Endometrium (tissue), 2 donors: ENCODE data around the gene FHL1.
"Not testable (repeated sequence)": the region's sequence is repeated elsewhere in the genome, so short reads cannot be mapped to it uniquely, and the experiment has no call there.

ENCODE experiments used
- FAIRE-seq: peaks from 2 replicates; lab custom pipeline; 2012; peaks lifted over from hg19 to GRCh38; lab: Jason Lieb, UNC
- donor health status: control.
- donor health status: control.

Gene FHL1

DNA sequence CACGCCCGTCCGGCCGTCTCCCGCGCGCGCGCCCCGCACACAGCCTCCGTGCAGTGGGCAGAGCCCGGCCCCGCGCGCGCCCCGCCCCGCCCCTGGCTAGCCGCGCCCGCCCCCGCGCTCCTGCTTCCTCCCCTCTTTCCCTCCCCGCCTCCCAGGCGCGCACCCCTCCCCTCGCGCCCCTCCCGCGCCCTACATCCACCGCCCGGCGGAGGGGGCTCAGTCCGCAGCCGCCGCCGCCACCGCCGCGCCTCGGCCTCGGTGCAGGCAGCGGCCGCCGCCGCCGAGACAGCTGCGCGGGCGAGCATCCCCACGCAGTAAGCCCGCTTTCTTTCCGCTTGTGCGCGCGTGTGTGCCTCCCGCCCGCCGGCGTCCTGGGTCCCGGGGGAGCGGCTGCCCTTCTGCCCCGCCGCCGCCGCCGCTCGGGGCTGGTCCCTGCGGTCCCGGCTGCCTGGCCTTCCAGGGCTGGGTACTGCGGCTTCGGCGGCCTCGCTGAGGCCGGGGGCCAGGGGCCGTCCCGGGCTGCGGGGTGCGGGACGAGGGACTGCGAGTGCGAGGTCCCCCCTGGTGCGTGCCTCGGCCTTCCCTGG lies at the start of gene FHL1:
Gene FHL1, plus strand, starts transcription at position 219 of the 587 bp plus-strand sequence.
- no peak for FAIRE-seq

GRCh38 chrX:136097871-136098805 lies 49.2 kb upstream of the FHL1 start:
- FAIRE-seq: no peak

- FAIRE-seq: no peak
These were observed 42.4 kb upstream of the FHL1 start for GRCh38 chrX:136104936-136105335.

- FAIRE-seq: no peak
These were observed 40.3 kb upstream of the FHL1 start for GRCh38 chrX:136106920-136107528.

- FAIRE-seq: not testable (repeated sequence)
These were observed 38.4 kb upstream of the FHL1 start for GRCh38 chrX:136108905-136109304.

DNA sequence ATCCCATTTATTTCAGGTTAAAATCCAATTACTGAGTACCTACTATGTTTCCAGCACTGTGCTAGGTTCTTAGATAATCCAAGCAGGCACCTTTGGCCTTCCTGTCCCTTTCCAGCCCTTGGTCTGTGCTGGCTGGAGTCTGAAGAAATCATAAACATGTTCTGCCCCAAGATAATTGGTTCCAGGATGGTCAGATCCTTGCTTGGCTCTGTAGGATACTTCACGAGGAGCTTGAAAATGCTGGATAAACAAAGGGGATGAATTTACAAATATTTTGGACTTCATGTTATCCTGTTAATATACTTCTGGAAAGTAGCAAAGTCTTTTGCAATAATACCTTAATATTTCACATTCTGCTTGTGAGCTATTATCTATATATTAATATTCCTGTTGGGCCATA lies 35.0 kb upstream of the FHL1 start:
- no peak for FAIRE-seq

GRCh38 chrX:136112778-136113177 lies 34.6 kb upstream of the FHL1 start:
- FAIRE-seq: no peak

DNA sequence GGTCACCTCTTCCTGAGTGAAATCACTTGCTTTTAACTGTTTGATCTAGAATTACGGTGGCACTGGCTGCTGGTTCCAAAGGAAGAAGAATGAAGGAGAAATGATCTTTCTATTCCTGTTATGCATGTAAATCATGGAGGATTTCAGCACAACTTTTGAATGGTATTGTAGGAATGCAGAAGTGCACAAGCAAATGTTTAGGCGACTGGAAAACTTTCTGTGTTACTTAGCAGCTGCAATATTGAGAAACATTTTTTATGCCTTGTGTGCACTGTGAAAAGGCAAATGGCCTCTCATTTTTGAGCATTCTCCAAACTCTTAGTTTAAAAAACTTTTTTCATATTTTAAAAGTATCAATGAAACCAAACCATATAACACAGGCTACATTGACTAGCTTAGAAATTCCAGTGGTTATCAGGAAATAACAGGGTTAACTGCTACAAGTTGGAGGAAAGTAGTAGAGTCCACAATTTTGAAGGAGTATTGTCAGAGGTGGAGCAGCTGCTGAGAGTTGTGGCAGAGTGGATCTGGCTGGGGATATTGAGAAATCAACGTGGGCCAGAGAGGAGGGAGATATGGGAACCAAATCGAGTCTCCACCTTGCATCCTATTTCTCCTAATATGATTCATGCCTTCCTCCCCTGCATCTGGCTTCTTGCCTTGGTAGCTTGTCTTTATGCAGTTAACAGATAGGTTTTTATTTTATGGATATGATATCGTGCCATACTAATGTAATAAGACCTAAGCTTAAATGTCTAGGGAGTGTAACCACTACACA lies 32.0 kb upstream of the FHL1 start:
- no peak for FAIRE-seq

DNA sequence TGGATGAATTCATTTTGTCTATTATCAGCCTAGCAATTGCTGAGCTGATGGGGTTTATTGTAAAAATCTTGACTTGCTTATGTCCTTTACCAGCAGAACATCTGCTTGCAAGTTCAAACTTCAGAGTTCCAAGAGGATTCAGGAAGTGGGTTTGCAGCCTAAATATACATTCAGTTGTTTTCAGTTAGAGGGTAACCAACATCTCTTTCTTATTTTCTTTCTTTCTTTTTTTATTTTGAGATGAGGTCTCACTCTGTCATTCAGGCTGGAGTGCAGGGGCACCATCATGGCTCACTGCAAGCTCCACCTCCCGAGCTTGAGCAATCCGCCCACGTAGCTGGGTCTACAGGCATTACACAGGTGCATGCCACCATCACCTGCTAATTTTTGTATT lies 31.4 kb upstream of the FHL1 start:
- FAIRE-seq: no peak

DNA sequence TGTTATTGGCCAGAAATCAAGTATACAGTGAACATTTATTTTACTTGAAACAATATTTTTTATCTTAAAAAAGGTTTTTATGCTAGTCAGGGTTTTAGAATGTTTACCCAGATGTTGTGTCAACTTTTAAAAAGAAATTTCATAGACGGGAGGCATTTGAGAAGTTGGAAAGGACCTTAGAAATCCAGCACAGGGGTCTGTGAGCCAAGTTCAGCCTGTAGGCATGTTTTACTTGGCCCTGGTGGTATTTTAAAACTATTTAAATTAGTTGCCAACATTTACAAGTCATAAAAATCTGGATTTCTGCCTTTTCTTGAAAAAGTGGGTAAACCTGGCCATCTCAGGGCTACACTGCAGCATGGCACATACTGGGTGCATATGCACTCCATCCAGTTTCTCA lies 25.5 kb upstream of the FHL1 start:
- peak; percentile 72 for FAIRE-seq

GRCh38 chrX:136122207-136122606 lies 25.1 kb upstream of the FHL1 start:
- no peak for FAIRE-seq

GRCh38 chrX:136125106-136125505 lies 22.2 kb upstream of the FHL1 start:
- FAIRE-seq: no peak

DNA sequence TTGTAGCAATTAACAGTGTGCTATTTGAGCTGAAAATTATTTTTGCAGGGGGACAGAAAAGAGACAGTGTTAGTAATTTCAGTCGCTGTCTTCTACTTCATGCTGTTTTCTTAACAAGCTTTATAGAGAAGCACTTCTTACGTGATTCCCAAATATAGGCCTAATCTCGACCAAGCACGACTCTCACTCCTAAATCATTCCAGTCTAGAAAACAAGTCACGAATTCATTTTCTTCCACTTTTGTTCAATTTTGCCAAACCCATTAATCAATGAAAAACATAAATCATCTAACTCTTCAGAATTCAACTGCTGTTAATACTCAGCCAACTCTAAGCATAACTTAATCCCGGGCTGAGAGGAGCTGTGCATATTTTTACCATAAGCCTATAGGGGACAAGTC lies 21.0 kb upstream of the FHL1 start:
- FAIRE-seq: no peak

DNA sequence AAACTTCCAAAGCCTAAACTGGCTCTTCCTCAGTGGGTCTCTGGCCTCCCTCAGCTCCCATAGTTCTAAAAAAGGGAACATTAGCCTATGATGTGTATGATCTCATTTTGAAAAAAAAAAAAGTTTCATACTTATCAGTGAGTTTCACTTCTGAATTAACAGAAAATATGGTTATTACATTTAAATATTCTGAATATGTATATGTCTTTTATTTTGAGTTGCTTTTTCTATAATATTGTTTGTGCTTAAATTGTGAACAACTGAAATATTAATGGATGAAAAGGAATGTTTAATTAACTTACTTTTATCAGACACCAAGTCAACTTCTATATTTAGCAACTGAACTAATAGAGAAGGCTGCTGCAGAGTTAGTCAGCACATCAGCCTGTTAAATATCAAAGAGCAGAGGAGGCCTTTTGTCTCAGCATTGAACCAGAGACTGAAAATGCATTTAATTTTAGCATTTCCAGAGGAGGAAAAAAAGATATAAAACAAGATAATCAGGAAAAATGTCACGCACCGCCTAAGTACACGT lies 20.4 kb upstream of the FHL1 start:
- FAIRE-seq: no peak

- FAIRE-seq: no peak
These were observed 18.6 kb upstream of the FHL1 start for GRCh38 chrX:136128743-136129142.

- no peak for FAIRE-seq
These were observed 16.2 kb upstream of the FHL1 start for GRCh38 chrX:136130931-136131833.

- no peak for FAIRE-seq
These were observed 8.4 kb upstream of the FHL1 start for GRCh38 chrX:136138939-136139338.

DNA sequence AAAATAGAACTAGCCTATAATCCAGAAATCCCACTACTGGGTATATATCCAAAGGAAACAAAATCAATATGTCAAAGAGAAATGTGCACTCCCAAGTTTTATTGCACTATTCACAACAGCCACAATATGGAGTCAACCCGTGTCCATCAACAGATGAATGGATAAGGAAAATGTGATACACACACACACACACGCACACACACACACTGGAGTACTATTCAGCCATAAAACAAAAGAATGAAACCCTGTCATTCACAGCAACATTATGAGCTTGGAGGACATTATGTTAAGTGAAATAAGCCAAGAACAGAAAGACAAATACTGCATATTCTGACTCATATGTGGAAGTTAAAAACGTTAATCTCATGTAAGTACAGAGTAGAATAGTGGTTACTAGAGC lies 5.8 kb upstream of the FHL1 start:
- no peak for FAIRE-seq

GRCh38 chrX:136142592-136142991 lies 4.7 kb upstream of the FHL1 start:
- FAIRE-seq: no peak

DNA sequence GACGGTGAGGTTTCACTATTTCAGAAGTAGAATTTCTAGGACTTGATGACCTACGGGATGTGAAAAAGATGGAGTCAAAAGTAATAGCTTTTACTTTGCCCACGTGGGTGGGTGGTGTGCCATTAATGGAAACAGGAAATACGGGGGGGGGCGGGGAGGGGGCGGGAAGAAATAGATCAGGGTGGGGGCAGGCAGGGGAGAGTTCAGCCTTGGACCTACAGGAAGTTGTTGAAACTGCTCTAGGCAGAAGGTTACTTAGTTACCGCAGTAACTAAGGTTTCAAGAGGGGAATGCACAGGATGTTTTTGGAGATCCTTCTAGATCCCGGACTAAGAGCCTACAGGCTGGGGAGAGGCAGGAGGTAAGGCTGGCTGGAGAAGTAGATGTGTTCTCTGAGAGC lies 3.6 kb upstream of the FHL1 start:
- no peak for FAIRE-seq
